Measurements from ENCODE around the gene ELFN2.

DNA sequence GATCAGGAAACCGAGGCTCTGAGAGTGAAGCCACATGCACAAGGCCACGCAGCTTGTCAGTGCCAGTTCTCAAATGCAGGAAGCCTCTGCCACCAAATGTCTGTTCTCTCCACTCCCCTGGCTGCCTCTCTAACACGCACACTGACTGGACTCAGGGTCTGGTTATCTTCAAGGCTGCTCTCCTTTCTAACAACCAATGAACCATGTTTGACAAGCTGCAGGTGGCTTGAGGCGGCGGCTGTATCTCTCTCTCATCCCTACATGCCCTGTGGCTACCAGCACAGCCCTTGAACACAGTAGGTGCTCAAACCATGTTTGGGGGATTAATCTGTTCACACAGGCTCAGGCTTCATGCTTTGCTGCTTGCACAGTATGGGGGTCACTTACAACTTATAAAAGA is 35.2 kb upstream of the ELFN2 start:
- TF ChIP-seq, protein P1, sequence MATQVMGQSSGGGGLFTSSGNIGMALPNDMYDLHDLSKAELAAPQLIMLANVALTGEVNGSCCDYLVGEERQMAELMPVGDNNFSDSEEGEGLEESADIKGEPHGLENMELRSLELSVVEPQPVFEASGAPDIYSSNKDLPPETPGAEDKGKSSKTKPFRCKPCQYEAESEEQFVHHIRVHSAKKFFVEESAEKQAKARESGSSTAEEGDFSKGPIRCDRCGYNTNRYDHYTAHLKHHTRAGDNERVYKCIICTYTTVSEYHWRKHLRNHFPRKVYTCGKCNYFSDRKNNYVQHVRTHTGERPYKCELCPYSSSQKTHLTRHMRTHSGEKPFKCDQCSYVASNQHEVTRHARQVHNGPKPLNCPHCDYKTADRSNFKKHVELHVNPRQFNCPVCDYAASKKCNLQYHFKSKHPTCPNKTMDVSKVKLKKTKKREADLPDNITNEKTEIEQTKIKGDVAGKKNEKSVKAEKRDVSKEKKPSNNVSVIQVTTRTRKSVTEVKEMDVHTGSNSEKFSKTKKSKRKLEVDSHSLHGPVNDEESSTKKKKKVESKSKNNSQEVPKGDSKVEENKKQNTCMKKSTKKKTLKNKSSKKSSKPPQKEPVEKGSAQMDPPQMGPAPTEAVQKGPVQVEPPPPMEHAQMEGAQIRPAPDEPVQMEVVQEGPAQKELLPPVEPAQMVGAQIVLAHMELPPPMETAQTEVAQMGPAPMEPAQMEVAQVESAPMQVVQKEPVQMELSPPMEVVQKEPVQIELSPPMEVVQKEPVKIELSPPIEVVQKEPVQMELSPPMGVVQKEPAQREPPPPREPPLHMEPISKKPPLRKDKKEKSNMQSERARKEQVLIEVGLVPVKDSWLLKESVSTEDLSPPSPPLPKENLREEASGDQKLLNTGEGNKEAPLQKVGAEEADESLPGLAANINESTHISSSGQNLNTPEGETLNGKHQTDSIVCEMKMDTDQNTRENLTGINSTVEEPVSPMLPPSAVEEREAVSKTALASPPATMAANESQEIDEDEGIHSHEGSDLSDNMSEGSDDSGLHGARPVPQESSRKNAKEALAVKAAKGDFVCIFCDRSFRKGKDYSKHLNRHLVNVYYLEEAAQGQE (IDR thresholded peaks at IDR 0.05; ENCODE audit: insufficient read depth in 1 of 2, low read depth in 2 of 2, low read length in 2 of 2), result no peak
- no peak for TF ChIP-seq POLR2AphosphoS5 (IDR thresholded peaks at IDR 0.05; ENCODE audit: low read depth, low read length)
- no peak for TF ChIP-seq TAF1 (IDR thresholded peaks at IDR 0.05; ENCODE audit: borderline replicate concordance, insufficient read depth, low read length)

Data from PFSK-1 (cell line).